Activated B cell treated with CpG ODN at 0.5 μM for 24 hours (primary cell): ENCODE results near the gene MACROD2. TPM values are rescaled to one million over a fixed set of nuclear protein-coding genes. Genes with fewer than 3 reads are reported as not detected.

ENCODE experiments used
- ATAC-seq: fragments of 200-7000 bp; cut with Tn5 transposase; one replicate; pipeline ENCODE4 v1.10.0; 2021; ENCODE audit warnings: low read depth, mild to moderate bottlenecking, moderate library complexity
- CTCF ChIA-PET: fragments of 350-600 bp; sonication (Branson Sonifier 250); formaldehyde crosslinking; loops from one replicate; lab custom pipeline; 2021; ENCODE audit warnings: antibody characterized with exemption; lab: Charles Lee
- POLR2A ChIA-PET: fragments of 350-600 bp; sonication (Branson Sonifier 250); formaldehyde crosslinking; loops from one replicate; lab custom pipeline; 2021; ENCODE audit warnings: antibody characterized with exemption; lab: Charles Lee
- DNase-seq: peaks from one replicate; pipeline ENCODE4 v3.0.0; 2022
- H3K27ac Mint-ChIP-seq: one replicate; pipeline ENCODE4 v1.8.0; 2020; ENCODE audit warnings: mixed read lengths
- H3K27me3 Mint-ChIP-seq: one replicate; pipeline ENCODE4 v1.8.0; 2021; ENCODE audit warnings: mixed read lengths
- H3K36me3 Mint-ChIP-seq: one replicate; pipeline ENCODE4 v1.8.0; 2021; ENCODE audit warnings: low read depth, mixed read lengths
- H3K4me1 Mint-ChIP-seq: one replicate; pipeline ENCODE4 v1.8.0; 2021; ENCODE audit warnings: mixed read lengths
- H3K4me3 Mint-ChIP-seq: one replicate; pipeline ENCODE4 v1.8.0; 2020; ENCODE audit warnings: mild to moderate bottlenecking, mixed read lengths
- H3K9me3 Mint-ChIP-seq: one replicate; pipeline ENCODE4 v1.8.0; 2020; ENCODE audit warnings: mixed read lengths
- intact Hi-C: fragments of 100-400 bp; cut with micrococcal nuclease; formaldehyde crosslinking; loops from one replicate; pipeline ENCODE4 v1.15.1; 2024
- total RNA-seq: library from RNA; stranded (reverse); gene quantifications from 2 replicates; pipeline ENCODE4 v1.2.3, GENCODE V29; 2022
- TF ChIP-seq, protein P1 (sequence below): fragments of 200-600 bp; IDR thresholded peaks from one replicate; pipeline ENCODE4 v1.8.0; 2022; ENCODE audit warnings: antibody characterized with exemption, mild to moderate bottlenecking

The MACROD2 gene
- total RNA-seq, 1 donor from 2014 or later = 55.1 TPM

DNA sequence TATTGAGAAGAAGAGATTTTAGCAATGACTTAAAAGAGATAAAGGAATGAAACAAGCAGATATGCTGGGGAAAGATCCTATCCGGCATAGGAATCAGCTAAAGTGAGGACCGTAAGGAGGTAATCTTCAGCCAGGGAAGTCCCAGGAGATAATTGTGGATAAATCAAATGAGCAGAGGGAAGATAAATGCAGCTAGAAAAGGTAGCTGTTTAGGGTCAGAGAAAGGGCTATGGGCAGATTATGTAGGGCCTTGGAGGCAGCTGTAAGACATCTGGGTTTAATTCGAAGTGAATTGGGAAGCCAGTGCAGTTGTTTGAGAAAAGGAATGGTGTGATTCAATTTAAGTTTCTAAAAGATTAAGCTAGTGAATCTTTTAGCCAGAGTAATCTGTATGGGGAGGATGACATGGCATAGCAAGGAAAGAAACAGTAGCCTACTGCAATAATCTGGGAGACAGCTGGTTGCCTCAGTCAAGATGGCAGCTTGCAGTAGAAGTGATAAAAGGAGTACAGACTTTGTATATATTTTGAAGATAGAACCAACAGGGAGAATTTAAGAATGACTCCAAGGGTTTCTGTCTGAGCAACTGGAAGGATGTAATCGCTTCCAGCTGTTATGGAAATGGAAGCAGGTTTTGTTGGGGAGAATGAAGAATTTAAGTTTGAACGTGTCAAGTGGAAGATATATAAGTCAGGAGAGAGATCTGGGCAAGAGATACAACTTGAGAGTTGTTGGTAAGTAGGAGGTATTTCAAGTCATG is 894.4 kb downstream of the MACROD2 start:
- TF ChIP-seq, protein P1, sequence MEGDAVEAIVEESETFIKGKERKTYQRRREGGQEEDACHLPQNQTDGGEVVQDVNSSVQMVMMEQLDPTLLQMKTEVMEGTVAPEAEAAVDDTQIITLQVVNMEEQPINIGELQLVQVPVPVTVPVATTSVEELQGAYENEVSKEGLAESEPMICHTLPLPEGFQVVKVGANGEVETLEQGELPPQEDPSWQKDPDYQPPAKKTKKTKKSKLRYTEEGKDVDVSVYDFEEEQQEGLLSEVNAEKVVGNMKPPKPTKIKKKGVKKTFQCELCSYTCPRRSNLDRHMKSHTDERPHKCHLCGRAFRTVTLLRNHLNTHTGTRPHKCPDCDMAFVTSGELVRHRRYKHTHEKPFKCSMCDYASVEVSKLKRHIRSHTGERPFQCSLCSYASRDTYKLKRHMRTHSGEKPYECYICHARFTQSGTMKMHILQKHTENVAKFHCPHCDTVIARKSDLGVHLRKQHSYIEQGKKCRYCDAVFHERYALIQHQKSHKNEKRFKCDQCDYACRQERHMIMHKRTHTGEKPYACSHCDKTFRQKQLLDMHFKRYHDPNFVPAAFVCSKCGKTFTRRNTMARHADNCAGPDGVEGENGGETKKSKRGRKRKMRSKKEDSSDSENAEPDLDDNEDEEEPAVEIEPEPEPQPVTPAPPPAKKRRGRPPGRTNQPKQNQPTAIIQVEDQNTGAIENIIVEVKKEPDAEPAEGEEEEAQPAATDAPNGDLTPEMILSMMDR = no peak
- POLR2A ChIA-PET = no interaction called here
- CTCF ChIA-PET = no interaction called here
- DNase-seq = no peak
- H3K27ac Mint-ChIP-seq = no peak overlapping the region
- no peaks in the 10 kb centered on the region for H3K27me3 Mint-ChIP-seq
- ATAC-seq = no peak
- H3K4me1 Mint-ChIP-seq = no peaks in the 10 kb centered on the region
- intact Hi-C loops = no loop called here
- H3K9me3 Mint-ChIP-seq = no peaks in the 10 kb centered on the region
- H3K4me3 Mint-ChIP-seq = no peak overlapping the region
- no peaks in the 10 kb centered on the region for H3K36me3 Mint-ChIP-seq

DNA sequence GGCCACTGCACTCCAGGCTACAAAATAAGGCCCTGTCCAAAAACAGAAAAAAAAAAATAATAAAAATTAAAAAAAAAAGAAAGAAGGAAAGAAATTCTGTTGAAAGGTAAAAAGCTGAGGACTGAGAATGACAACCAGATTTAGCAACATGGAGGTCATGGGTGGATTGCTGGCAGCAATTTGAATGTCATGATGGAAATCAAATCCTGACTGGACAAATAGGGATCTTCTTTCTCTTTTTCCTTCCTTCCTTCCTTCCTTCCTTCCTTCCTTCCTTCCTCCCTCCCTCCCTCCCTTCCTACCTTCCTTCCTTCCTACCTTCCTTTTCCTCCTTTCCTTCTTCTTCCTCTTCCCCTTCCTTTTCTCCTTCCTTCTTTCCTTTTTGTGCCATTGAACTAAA is 895.4 kb downstream of the MACROD2 start:
- H3K4me1 Mint-ChIP-seq = no peaks in the 10 kb centered on the region
- H3K4me3 Mint-ChIP-seq = no peak overlapping the region
- no peak overlapping the region for H3K27ac Mint-ChIP-seq
- no peaks in the 10 kb centered on the region for H3K36me3 Mint-ChIP-seq
- no peak for DNase-seq
- no peaks in the 10 kb centered on the region for H3K27me3 Mint-ChIP-seq
- POLR2A ChIA-PET = no interaction called here
- TF ChIP-seq, protein P1 = no peak
- intact Hi-C loops = no loop called here
- H3K9me3 Mint-ChIP-seq = no peaks in the 10 kb centered on the region
- CTCF ChIA-PET = no interaction called here
- ATAC-seq = no peak

DNA sequence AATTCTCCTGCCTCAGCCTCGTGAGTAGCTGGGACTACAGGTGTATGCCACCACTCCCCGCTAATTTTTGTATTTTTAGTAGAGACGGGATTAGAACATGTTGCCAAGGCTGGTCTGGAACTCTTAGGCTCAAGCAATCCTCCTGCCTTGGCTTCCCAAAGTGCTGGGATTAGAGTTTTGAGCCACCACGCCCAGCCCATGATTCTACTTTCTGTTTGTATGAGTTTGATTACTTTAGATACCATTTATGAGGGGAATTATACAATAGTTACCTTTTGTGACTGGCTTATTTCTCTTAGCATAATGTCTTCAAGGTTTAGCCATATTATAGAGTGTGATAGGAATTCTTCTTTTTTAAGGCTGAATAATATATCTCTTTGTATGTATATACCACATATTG is 897.5 kb downstream of the MACROD2 start:
- intact Hi-C loops = no loop called here
- POLR2A ChIA-PET = no interaction called here
- DNase-seq = no peak
- Mint-ChIP-seq H3K9me3 (no peaks in the 10 kb centered on the region), H3K4me3 (no peak overlapping the region), H3K4me1 (no peaks in the 10 kb centered on the region), H3K36me3 (no peaks in the 10 kb centered on the region), H3K27ac (no peak overlapping the region), H3K27me3 (no peaks in the 10 kb centered on the region)
- TF ChIP-seq, protein P1 = no peak
- CTCF ChIA-PET = no interaction called here
- ATAC-seq = no peak

DNA sequence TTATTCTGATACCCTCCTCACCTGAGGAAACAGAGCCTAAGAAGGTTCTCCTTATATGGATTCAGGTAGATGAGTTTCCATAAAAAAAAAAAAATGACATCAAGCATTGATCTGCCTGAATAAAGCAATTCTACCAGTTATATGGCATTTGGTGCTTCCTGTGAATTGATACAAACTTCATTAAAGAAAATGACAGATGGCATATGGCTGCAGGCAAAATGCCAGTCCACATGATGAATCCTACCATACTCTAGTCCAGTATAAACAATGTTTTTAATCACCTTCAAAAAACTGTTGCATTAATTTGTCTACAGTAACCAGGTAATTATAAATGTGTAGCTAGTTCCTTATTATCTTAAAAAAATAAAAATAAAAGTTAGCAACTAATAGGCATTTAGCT is 901.3 kb downstream of the MACROD2 start:
- no peaks in the 10 kb centered on the region for H3K9me3 Mint-ChIP-seq
- no peak overlapping the region for H3K27ac Mint-ChIP-seq
- no peaks in the 10 kb centered on the region for H3K36me3 Mint-ChIP-seq
- no peak overlapping the region for H3K4me3 Mint-ChIP-seq
- H3K27me3 Mint-ChIP-seq = peaks cover 7% of the 10 kb centered on the region
- ATAC-seq (no peak), DNase-seq (no peak)
- TF ChIP-seq, protein P1 = no peak
- no peaks in the 10 kb centered on the region for H3K4me1 Mint-ChIP-seq
- CTCF ChIA-PET = no interaction called here
- POLR2A ChIA-PET = no interaction called here
- intact Hi-C loops = no loop called here

DNA sequence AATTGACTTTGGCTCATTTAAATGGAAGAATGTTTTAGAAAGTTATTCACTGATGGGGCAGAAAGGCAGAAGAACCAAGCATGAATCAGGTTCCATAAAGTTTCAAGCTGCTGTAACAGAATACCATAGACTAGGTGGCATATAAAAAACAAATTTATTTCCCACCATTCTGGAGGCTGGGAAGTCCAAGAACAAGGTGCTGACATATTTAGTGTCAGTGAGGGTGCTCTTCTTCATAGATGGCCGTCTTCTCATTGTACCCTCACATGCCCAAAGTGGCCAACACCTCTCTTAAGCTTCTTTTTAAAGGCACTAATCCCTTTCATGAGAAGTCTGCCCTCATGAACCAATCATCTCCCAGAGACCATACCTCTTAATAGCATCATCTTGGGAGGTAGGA is 902.3 kb downstream of the MACROD2 start:
- intact Hi-C loops = no loop called here
- Mint-ChIP-seq H3K27me3 (peaks cover 7% of the 10 kb centered on the region), H3K27ac (no peak overlapping the region), H3K9me3 (no peaks in the 10 kb centered on the region), H3K4me1 (no peaks in the 10 kb centered on the region), H3K4me3 (no peak overlapping the region), H3K36me3 (no peaks in the 10 kb centered on the region)
- no peak for ATAC-seq
- no peak for DNase-seq
- CTCF ChIA-PET = no interaction called here
- TF ChIP-seq, protein P1 = no peak
- POLR2A ChIA-PET = no interaction called here
